ENCODE data around the gene ERI3. TPM values are rescaled to one million over a fixed set of nuclear protein-coding genes. Genes with fewer than 3 reads are reported as not detected.
"Not testable (repeated sequence)": the region's sequence is repeated elsewhere in the genome, so short reads cannot be mapped to it uniquely, and the experiment has no call there.

Gene ERI3
- total RNA-seq, 4 donors from 2014 or later, result 31.9 to 58.8 (median 48.1) TPM

- H3K4me1 ChIP-seq, result peaks cover 0 to 35% (median 13%) of the 10 kb centered on the region in 3 donors
- no peak for TF ChIP-seq EP300 (IDR thresholded peaks at IDR 0.05)
- TF ChIP-seq, protein P1, sequence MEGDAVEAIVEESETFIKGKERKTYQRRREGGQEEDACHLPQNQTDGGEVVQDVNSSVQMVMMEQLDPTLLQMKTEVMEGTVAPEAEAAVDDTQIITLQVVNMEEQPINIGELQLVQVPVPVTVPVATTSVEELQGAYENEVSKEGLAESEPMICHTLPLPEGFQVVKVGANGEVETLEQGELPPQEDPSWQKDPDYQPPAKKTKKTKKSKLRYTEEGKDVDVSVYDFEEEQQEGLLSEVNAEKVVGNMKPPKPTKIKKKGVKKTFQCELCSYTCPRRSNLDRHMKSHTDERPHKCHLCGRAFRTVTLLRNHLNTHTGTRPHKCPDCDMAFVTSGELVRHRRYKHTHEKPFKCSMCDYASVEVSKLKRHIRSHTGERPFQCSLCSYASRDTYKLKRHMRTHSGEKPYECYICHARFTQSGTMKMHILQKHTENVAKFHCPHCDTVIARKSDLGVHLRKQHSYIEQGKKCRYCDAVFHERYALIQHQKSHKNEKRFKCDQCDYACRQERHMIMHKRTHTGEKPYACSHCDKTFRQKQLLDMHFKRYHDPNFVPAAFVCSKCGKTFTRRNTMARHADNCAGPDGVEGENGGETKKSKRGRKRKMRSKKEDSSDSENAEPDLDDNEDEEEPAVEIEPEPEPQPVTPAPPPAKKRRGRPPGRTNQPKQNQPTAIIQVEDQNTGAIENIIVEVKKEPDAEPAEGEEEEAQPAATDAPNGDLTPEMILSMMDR (IDR thresholded peaks at IDR 0.05), result peak in 1 of 4 experiments; percentile 47
- peak in 1 of 2 donors; percentile 30 for TF ChIP-seq POLR2A (IDR thresholded peaks at IDR 0.05)
- peak; percentile 52 for TF ChIP-seq POLR2AphosphoS5 (IDR thresholded peaks at IDR 0.05)
Observed at GRCh38 chr1:44213222-44214112, 141.6 kb downstream of the ERI3 start, which contains the start of gene DMAP1. Gene DMAP1, plus strand, starts transcription at chr1:44213471. Its CDS starts 283 bp downstream, at chr1:44213754.

DNA sequence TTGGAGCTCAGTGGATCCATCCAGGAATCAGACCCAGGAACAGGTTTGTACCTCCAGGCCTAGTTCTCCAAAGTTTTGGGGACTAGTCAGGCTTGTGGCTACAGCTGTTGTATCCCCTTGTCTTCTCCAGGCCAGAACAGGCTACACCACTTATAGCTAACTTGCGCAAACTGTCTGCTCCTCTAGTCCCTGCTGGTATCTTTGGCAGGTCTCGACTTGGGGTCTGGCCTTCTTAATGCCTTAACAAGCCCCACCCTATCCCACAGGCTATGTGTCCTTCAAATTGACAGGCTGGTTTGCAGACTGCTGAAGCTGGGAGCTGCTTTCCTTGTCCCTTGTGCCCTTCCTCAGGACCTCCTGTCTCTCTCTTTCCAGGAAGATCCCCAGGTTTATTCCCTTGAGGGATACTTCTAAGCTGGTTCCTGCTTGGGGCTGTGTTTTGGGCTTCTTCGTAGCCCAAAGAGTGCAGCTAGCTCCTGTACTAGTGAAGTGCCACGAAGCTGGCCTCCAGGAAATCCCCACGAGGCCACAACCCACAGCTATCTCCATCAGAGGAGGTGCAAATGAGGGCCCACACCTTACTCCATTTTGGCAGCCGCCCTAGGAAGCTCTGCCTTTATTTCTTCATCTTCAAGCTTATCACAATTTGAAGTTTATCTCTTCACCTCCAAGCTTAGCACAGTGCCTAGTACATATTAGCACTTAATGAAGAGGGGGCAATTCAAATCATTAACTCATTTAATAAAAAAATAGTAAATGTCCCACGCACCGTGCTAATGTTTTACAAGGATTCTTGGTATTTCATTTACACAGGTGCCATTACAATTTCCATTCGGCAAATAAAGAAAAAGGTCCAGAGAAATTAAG is 142.5 kb downstream of the ERI3 start:
- H3K27me3 ChIP-seq, result no peaks in the 10 kb centered on the region
- peaks cover 0 to 28% (median 13%) of the 10 kb centered on the region in 3 donors for H3K4me1 ChIP-seq
- peak overlapping the region; percentile 52 to 66 for H3K4me3 ChIP-seq
- no peaks in the 10 kb centered on the region for H3K9me3 ChIP-seq
- H3K27ac ChIP-seq, result peak overlapping the region; percentile 11 to 86 (median 82)
- no peak for ATAC-seq
- TF ChIP-seq POLR2A (IDR thresholded peaks at IDR 0.05), result no peak
- TF ChIP-seq EP300 (IDR thresholded peaks at IDR 0.05), result no peak
- TF ChIP-seq, protein P1 (IDR thresholded peaks at IDR 0.05), result no peak
- no peak for TF ChIP-seq POLR2AphosphoS5 (IDR thresholded peaks at IDR 0.05)
- 22 to 30% methylated on average over 4 to 6 of the region's 9 CpGs for WGBS, 2 donors (ENCODE audit: low coverage in 1 of 2)
- peaks cover 0 to 33% of the 10 kb centered on the region in 2 donors for H3K36me3 ChIP-seq

More at GRCh38 chr1:44213222-44214112, 141.6 kb downstream of the ERI3 start, which contains the start of gene DMAP1:
- no peaks in the 10 kb centered on the region for H3K27me3 ChIP-seq
- peaks cover 0 to 42% of the 10 kb centered on the region in 2 donors for H3K36me3 ChIP-seq
- H3K4me3 ChIP-seq, result peak within 1 kb of the TSS; percentile 52 to 66
- 0 to 1% methylated on average over 13 to 19 of the region's 44 CpGs for whole genome bisulfite sequencing, 2 donors (ENCODE audit: low coverage in 1 of 2)
- H3K27ac ChIP-seq, result peak within 1 kb of the TSS; percentile 13 to 86 (median 82)
- peak; percentile 92 for ATAC-seq
- no peaks in the 10 kb centered on the region for H3K9me3 ChIP-seq

DNA sequence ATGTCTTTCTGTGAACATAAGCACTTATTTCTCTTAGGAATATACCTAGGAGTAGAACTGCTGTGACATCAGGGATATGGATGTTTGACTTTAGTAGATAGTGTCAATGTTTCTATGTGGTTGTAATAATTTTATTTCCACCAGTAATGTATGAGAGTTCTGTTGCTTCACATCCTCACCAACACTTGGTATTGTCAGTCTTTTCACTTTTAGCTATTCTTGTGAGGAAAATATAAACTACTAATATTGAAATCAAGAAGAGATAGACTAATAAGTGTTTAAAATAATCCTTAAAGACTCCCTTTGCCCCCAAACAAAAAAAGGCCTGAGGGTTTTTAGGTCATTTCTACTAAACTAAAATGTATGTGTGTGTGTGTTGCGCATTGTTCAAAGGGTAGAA is 144.5 kb downstream of the ERI3 start:
- H3K4me1 ChIP-seq, result peaks cover 0 to 23% (median 13%) of the 10 kb centered on the region in 3 donors
- no peaks in the 10 kb centered on the region for H3K9me3 ChIP-seq
- H3K27ac ChIP-seq, result no peak overlapping the region
- H3K36me3 ChIP-seq, result peaks cover 0 to 13% of the 10 kb centered on the region in 2 donors
- no peak overlapping the region for H3K4me3 ChIP-seq
- ATAC-seq, result no peak
- no peak for TF ChIP-seq POLR2A (IDR thresholded peaks at IDR 0.05)
- no peak for TF ChIP-seq EP300 (IDR thresholded peaks at IDR 0.05)
- no peak for TF ChIP-seq POLR2AphosphoS5 (IDR thresholded peaks at IDR 0.05)
- TF ChIP-seq, protein P1 (IDR thresholded peaks at IDR 0.05), result no peak
- peaks cover 6% of the 10 kb centered on the region for H3K27me3 ChIP-seq
- 100% methylated on average over 1 of the region's 1 CpG for WGBS, 2 donors (ENCODE audit: low coverage in 1 of 2)

- Histone ChIP-seq H3K4me3 (no peak overlapping the region), H3K36me3 (no peaks in the 10 kb centered on the region), H3K4me1 (peaks cover 0 to 9% (median 5%) of the 10 kb centered on the region in 3 donors), H3K9me3 (no peaks in the 10 kb centered on the region), H3K27me3 (peaks cover 6% of the 10 kb centered on the region), H3K27ac (no peak overlapping the region)
- ATAC-seq, result no peak
- TF ChIP-seq POLR2A (IDR thresholded peaks at IDR 0.05) (no peak), EP300 (IDR thresholded peaks at IDR 0.05) (no peak), POLR2AphosphoS5 (IDR thresholded peaks at IDR 0.05) (no peak)
- TF ChIP-seq, protein P1 (IDR thresholded peaks at IDR 0.05), result no peak
Observed at GRCh38 chr1:44208226-44208625, 146.8 kb downstream of the ERI3 start.

DNA sequence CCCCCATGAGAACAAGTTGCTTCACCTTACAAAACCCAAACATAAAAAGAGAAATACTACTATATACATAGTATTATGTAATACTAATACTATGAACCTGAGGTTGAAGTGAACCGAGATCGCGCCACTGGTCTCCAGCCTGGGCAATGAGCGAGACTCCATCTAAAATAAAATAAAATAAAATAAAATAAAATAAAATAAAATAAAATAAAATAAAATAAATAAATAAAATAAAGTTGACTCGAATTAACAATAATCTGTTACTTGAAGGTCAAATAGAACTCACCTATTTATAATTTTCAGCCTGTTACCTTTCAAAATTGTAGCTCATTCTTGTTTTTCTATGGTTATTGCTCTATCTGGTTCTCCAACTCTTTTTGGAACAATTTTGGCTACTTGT is 148.5 kb downstream of the ERI3 start:
- ATAC-seq, H3K4me3 ChIP-seq, H3K27ac ChIP-seq, H3K27me3 ChIP-seq, H3K9me3 ChIP-seq, H3K4me1 ChIP-seq, H3K36me3 ChIP-seq: not testable (repeated sequence)
- 83 to 95% methylated on average over 3 to 5 of the region's 5 CpGs for WGBS, 2 donors (ENCODE audit: low coverage in 1 of 2)

Data from gastroesophageal sphincter (tissue), 4 donors.